CD4-positive, alpha-beta T cell (primary cell): Measurements from ENCODE around the gene DHRS3. TPM values are rescaled to one million over a fixed set of nuclear protein-coding genes. Genes with fewer than 3 reads are reported as not detected.

Source experiments
- ATAC-seq: fragments of 200-7000 bp; cut with Tn5 transposase; one replicate; pipeline ENCODE4 v1.10.0; 2022; ENCODE audit warnings: mild to moderate bottlenecking; ENCODE audit not compliant: poor library complexity
- CTCF ChIA-PET: fragments of 350-600 bp; sonication (Branson Sonifier 250); formaldehyde crosslinking; loops from one replicate; lab custom pipeline; 2021; ENCODE audit warnings: antibody characterized with exemption, inconsistent platforms; lab: Charles Lee
- POLR2A ChIA-PET: fragments of 350-600 bp; sonication (Branson Sonifier 250); formaldehyde crosslinking; loops from one replicate; lab custom pipeline; 2021; ENCODE audit warnings: antibody characterized with exemption, inconsistent platforms; lab: Charles Lee
- DNase-seq, 14 experiments: peaks; one replicate each; pipeline ENCODE4 v3.0.0-alpha.2; 2013 to 2020; ENCODE audit warnings: mixed read lengths in 2 of 14
- H3K27ac ChIP-seq, 2 donors: one replicate each; pipeline versions ENCODE4 v1.5.1 to v1.7.0; 2013; ENCODE audit warnings: low read length in 2 of 2, low read depth in 1 of 2, mild to moderate bottlenecking in 1 of 2
- H3K27me3 ChIP-seq, 2 experiments: 1 replicate in 1 of 2; 2 replicates in 1 of 2; pipeline versions ENCODE4 v1.6.1 to v1.7.0; 2013; ENCODE audit warnings: low read length in 2 of 2, control low read depth in 1 of 2, mild to moderate bottlenecking in 1 of 2, moderate library complexity in 1 of 2; ENCODE audit not compliant: insufficient read depth in 2 of 2, control insufficient read depth in 1 of 2
- H3K36me3 ChIP-seq: one replicate; pipeline ENCODE4 v1.6.1; 2013; ENCODE audit warnings: low read length, control low read depth; ENCODE audit not compliant: insufficient read depth
- H3K4me1 ChIP-seq: one replicate; pipeline ENCODE4 v1.6.1; 2013; ENCODE audit warnings: low read length, control low read depth; ENCODE audit not compliant: insufficient read depth
- H3K4me3 ChIP-seq: one replicate; pipeline ENCODE4 v1.5.1; 2013; ENCODE audit warnings: mild to moderate bottlenecking, low read length, moderate library complexity
- H3K9me3 ChIP-seq, 2 experiments: 1 replicate in 1 of 2; 2 replicates in 1 of 2; pipeline versions ENCODE4 v1.6.1 to v1.7.0; 2013; ENCODE audit warnings: low read length in 2 of 2, mild to moderate bottlenecking in 2 of 2, control low read depth in 1 of 2, moderate library complexity in 1 of 2; ENCODE audit not compliant: control insufficient read depth in 1 of 2, insufficient read depth in 1 of 2
- H3K27ac Mint-ChIP-seq: one replicate; pipeline ENCODE4 v1.8.0; 2020; ENCODE audit warnings: mixed read lengths
- H3K27me3 Mint-ChIP-seq: one replicate; pipeline ENCODE4 v1.8.0; 2021; ENCODE audit warnings: mixed read lengths
- H3K36me3 Mint-ChIP-seq: one replicate; pipeline ENCODE4 v1.8.0; 2021; ENCODE audit warnings: low read depth, mixed read lengths
- H3K4me1 Mint-ChIP-seq: one replicate; pipeline ENCODE4 v1.8.0; 2021; ENCODE audit warnings: low read depth, mixed read lengths
- H3K4me3 Mint-ChIP-seq: one replicate; pipeline ENCODE4 v1.8.0; 2020; ENCODE audit warnings: mild to moderate bottlenecking, mixed read lengths
- H3K9me3 Mint-ChIP-seq: one replicate; pipeline ENCODE4 v1.8.0; 2020; ENCODE audit warnings: mixed read lengths
- CTCF ChIP-seq: fragments of 200-600 bp; IDR thresholded peaks from one replicate; pipeline ENCODE4 v1.8.0; 2022; ENCODE audit warnings: antibody characterized with exemption, mild to moderate bottlenecking
- intact Hi-C, 2 experiments: fragments of 100-400 bp; cut with DNase I in 1 of 2; cut with micrococcal nuclease in 1 of 2; formaldehyde crosslinking; loops; one replicate each; pipeline versions ENCODE4 v1.15.1 to v1.9.0; 2023 to 2025; cut with DNase I, micrococcal nuclease
- total RNA-seq, 174 experiments: library from RNA in 2 of 174; stranded (reverse) in 2 of 174; gene quantifications; one replicate each; pipeline ENCODE4 v1.2.3 and lab custom pipeline; 2021 to 2026

The DHRS3 gene
- total RNA-seq, 2 experiments from 2014 or later: 102 to 108 TPM

DNA sequence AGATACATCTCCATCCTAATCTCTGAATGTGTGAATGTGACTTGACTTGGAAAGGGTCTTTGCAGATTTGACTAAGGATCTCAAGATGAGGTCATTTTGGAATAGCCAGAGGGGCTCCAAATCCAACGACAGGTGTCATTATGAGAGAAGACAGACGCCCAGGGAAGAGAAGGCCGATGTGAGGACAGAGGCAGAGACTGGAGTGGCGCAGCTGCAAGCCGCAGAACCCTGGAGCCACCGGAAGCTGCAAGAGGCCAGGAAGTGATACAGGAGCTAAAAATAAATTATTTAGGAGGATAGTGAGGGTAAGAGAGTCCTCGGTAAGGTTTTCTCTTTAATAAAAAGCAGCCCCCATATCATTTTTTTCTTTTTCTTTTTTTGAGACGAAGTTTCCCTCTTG lies 16.1 kb upstream of the DHRS3 start:
- no peak for DNase-seq
- intact Hi-C loops: no loop called here
- no peak overlapping the region for H3K27ac Mint-ChIP-seq
- H3K9me3 Mint-ChIP-seq: no peaks in the 10 kb centered on the region
- peaks cover 5% of the 10 kb centered on the region for H3K27me3 Mint-ChIP-seq
- ChIA-PET CTCF (no interaction called here), POLR2A (no interaction called here)
- Histone ChIP-seq H3K36me3 (no peaks in the 10 kb centered on the region), H3K9me3 (peaks cover 2 to 9% of the 10 kb centered on the region in 2 experiments), H3K27me3 (no peaks in the 10 kb centered on the region), H3K4me3 (no peak overlapping the region), H3K27ac (no peak overlapping the region), H3K4me1 (peaks cover 8% of the 10 kb centered on the region)
- H3K4me3 Mint-ChIP-seq: no peak overlapping the region
- H3K4me1 Mint-ChIP-seq: peaks cover 10% of the 10 kb centered on the region
- ATAC-seq: no peak
- no peak for TF ChIP-seq CTCF
- no peaks in the 10 kb centered on the region for H3K36me3 Mint-ChIP-seq

DNA sequence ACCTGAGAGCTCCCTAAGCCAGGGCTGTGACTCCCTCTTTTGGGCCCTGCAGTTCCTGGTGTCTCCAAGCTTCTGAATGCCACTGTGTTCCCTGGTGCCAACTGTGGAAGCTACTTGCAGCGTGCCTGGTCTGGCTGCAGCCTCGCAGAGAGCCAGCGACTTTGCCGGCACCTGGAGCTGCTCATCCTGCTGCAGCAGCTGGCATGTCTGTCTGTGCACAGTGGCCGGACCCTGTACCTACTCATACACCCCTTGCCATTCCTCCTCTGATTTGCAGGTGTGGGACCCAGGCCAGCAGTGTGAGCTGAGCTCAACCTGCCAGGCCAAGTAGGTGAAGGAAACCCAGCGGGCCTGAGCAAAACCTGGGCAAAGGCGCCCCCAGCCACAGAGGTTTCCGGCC lies 13.6 kb upstream of the DHRS3 start:
- Mint-ChIP-seq H3K36me3 (no peaks in the 10 kb centered on the region), H3K9me3 (no peaks in the 10 kb centered on the region), H3K27ac (no peak overlapping the region), H3K4me3 (no peak overlapping the region), H3K4me1 (peaks cover 18% of the 10 kb centered on the region), H3K27me3 (peaks cover 5% of the 10 kb centered on the region)
- TF ChIP-seq CTCF: no peak
- H3K27me3 ChIP-seq: no peaks in the 10 kb centered on the region
- no peak for DNase-seq
- no peak for ATAC-seq
- ChIA-PET CTCF (no interaction called here), POLR2A (interaction anchor here (0.5 kb wide), 1 partner anchor 53 kb away, joined by 3 read pairs; no protein-coding TSS in a partner anchor)
- no peak overlapping the region for H3K4me3 ChIP-seq
- no peaks in the 10 kb centered on the region for H3K36me3 ChIP-seq
- intact Hi-C loops: no loop called here
- no peaks in the 10 kb centered on the region for H3K9me3 ChIP-seq
- H3K4me1 ChIP-seq: peaks cover 16% of the 10 kb centered on the region
- no peak overlapping the region for H3K27ac ChIP-seq

DNA sequence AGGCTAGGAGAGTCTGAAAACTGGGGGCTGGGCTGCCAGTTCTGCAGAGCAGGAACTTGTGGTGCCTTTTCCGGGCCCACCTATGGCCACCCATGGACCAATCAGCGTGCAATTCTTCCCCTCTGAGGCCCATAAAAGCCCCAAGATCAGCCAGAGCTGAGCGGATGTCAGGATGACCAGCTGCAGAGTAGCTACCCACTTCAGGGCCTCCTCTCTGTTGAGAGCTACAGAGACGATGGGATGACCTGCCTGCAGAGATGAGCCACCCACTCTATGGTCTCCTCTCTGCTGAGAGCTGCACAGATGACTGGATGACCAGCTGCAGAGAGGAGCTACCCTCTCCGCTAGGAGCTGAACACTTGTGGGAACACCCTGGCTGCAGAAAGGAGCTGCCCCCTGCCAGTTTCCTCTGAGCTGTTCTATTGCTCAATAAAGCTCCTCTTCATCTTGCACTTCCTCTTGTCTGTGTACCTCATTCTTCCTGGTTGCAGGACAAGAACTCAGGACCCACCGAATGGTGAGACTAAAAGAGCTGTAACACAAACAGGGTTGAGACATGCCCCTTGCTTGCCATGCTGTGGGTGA lies 13.0 kb upstream of the DHRS3 start:
- H3K27me3 Mint-ChIP-seq: peaks cover 5% of the 10 kb centered on the region
- no peaks in the 10 kb centered on the region for H3K36me3 Mint-ChIP-seq
- Histone ChIP-seq H3K27ac (no peak overlapping the region), H3K36me3 (no peaks in the 10 kb centered on the region), H3K9me3 (no peaks in the 10 kb centered on the region), H3K27me3 (no peaks in the 10 kb centered on the region), H3K4me3 (no peak overlapping the region), H3K4me1 (peaks cover 16% of the 10 kb centered on the region)
- TF ChIP-seq CTCF: no peak
- ChIA-PET CTCF (no interaction called here), POLR2A (no interaction called here)
- intact Hi-C loops: no loop called here
- ATAC-seq (no peak), DNase-seq (no peak)
- no peaks in the 10 kb centered on the region for H3K9me3 Mint-ChIP-seq
- no peak overlapping the region for H3K27ac Mint-ChIP-seq
- H3K4me3 Mint-ChIP-seq: no peak overlapping the region
- peaks cover 20% of the 10 kb centered on the region for H3K4me1 Mint-ChIP-seq
